ENCODE data around the gene PRSS53.
"Not testable (repeated sequence)": the region's sequence is repeated elsewhere in the genome, so short reads cannot be mapped to it uniquely, and the experiment has no call there.

The PRSS53 gene

GRCh38 chr16:31088459-31089183 lies at the start of gene PRSS53:
PRSS53 (minus strand) TSS chr16:31088943; CDS start chr16:31088809, 134 bp downstream.
- no peak for DNase-seq

- DNase-seq = not testable (repeated sequence)
These were observed 48.2 kb upstream of the PRSS53 start for GRCh38 chr16:31136822-31137499.

GRCh38 chr16:31136287-31136662 lies 47.5 kb upstream of the PRSS53 start:
- no peak for DNase-seq

DNA sequence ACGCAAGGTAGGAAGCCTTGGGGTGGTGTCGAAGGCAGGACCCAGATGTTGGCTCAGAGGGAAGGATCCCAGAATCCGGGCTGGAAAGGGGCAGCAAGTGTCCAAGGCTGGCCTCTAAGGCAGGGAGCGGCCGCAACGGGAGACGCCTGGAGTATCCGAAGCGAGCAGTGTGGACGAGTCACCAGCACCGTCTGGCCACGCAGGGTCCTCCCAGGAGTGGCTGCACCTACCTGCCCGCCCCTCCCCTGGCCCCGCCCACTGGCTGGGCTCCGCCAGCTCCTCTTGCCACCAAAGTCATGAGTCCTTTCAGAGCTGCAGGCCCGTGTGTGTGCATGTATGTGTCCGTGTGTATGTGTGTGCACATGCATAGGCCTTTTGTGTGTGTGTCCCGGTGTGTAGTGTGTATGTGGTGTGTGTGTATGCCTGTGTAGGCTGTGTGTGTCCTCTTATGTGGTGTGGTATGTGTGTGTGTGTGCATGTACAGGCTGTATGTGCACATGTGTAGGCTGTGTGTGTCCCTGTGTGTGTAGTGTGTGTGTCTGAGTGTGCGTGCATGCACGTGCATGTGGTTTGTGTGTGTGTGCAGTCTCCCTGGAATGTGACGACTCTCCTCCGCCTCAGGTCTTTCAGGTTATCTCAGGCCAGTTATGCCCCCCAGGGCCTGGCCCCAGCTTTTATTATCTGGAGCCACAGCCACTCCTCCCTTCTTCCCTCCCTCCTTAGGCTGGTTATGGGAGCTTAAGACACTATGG lies 47.0 kb upstream of the PRSS53 start, which contains the start of gene PRSS8:
Gene PRSS8 (minus strand): TSS at position 193 of the 752 bp plus-strand sequence. CDS start 229 bp downstream, outside the sequence.
- peak in 1 of 56 donors; percentile 10 for DNase-seq

- no peak for DNase-seq
These were observed 46.1 kb upstream of the PRSS53 start for GRCh38 chr16:31134625-31135534.

- no peak for DNase-seq
These were observed 45.4 kb upstream of the PRSS53 start for GRCh38 chr16:31134091-31134571.

DNA sequence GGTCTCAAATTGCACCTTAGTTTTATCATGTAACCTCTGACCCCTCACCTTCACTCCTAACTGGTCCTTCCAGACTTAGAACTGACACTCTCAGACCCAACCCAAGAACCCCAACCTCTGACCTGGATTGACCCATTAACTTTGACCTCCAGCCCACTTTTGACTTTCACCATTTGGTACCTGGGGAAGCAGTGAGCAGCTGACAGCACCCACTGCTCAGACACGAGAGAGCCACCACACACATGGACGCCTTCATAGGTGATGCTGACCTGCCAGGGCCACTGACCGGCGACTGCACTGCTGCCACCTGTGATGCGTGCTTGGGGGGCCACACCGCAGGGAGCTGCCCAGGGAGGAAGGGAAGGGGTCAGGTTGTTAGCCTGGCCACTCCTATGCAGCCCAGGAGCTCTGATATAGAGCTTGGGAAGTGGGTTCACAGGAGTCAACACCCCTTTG lies 44.3 kb upstream of the PRSS53 start:
- no peak for DNase-seq

DNA sequence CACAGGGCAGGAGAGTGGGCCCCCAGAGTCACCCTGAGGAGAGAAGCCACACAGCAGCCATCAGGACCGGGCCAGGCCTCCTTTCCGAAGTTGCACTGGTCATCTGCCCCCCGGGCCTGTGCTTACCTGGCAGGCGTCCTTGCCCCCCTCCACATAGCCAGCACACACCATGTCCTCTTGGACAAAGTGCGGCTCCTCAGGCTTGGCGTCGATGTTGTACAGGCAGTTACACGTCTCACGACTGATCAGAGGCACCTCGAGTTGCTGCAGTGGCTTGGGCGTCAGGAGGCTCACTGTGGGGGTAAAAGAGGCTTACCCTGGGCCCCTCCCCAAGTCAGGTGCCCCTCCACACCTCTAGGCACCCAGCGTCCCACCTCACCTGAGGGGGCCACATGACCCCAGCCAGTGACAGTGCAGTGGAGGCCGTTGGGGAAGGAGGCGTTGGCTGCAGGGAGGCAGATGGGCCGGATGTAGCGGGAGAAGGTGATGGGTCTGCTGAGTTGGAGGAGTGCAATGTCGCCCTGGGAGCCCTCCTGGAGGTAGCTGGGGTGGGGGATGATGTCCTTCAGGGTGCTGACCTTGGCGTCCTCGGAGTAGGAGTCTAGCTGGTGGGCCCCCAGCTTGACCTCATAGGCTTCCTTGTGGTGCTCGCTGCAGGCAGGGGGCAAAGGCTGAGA lies 43.7 kb upstream of the PRSS53 start:
- no peak for DNase-seq

DNA sequence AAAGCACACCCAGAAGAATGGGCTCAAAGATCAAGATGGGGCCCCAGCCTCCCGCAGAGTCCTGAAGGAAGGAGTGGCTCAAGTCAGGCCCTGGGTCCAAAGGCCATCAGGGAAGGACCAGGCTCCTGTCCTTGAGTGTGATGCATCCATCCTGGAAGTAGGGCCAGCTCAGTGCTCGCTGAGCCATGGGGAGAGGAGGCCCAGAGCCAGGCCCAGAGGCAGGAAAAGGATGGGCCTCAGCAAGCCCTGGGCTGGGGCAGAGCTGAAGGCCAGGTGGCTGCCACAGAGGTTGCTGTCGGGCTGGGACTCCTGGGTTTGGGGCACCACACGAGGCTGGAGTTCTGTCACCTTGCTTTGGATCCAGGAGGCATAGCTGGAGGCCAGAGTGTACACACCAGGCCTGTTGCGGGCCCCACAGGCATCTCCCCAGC lies 43.1 kb upstream of the PRSS53 start:
- no peak for DNase-seq

GRCh38 chr16:31131416-31131815 lies 42.7 kb upstream of the PRSS53 start:
- DNase-seq = no peak

- DNase-seq = no peak
These were observed 42.2 kb upstream of the PRSS53 start for GRCh38 chr16:31130899-31131298.

GRCh38 chr16:31130336-31130891 lies 41.7 kb upstream of the PRSS53 start:
- DNase-seq = no peak

DNA sequence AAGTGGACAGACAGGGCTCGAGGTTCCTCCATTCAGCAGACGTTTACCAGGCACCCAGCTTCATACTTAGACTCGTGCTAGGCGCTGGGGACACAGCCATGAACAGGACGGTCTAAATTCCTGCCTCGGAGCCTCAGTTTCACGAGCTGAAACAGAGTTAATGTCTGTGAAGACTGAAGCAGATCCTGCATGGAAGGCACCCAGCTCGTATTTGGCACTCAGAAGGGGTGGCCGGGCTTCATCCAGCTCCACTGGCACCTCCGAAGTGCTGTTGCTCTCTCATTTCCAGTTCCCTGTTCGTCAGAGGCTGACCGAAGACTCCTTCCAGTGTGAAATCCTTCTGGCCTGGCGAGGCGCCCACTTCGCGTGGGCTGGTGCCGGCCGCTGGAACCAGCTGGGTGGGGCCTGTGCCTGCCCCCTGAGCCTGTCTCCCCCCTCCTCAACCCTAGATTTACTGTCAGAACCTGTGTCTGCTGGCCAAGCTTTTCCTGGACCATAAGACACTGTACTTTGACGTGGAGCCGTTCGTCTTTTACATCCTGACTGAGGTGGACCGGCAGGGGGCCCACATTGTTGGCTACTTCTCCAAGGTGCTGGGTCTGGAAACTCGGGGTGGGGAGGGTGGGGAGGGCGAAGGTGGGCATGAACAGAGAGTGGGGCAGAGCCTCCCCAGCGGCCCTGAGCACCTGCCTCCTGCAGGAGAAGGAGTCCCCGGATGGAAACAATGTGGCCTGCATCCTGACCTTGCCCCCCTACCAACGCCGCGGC lies 41.0 kb upstream of the PRSS53 start:
- peak in 12 of 56 donors; percentile 13 to 48 (median 35) for DNase-seq

DNA sequence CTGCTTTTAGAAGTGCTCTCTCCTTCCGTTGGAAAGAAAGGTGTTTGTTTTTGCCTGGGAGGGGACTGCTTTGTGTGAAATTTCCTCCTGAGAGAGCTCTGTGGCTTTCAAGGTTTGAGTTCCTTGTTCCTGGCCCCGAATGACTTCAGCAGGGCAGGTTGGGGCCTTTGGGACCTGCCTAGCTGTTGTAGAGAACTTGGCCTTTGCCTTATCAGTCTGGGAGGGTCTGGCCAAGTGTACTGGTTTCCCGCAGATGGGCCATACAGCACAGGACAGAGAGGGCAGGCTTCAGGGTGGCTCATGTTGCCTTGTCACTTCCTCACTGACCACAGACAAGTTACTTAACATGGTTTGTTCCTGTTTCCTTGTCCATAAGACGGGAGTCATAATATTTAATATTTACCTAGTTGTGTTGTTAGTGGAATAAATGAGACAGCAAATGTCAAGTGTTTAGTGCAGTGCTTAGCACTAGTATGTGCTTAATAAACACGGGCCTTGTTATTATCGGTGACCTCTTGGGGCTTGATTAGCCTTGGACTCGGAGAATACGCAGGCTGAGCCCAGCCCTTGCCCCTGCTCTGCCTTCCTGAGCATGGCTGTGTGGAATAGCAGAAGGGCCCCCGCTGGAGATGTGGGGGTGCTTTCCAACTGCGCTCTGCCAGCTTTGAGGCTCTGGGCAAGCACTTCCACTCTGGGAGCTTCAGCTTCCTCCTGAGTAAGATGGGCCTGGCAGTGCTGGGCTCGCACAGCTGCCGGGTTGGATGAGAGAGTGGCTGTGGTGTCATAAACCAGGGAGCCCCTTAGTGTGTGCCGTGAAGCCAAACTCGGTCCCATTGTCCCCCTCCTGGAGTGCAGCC lies 40.2 kb upstream of the PRSS53 start:
- peak in 23 of 56 donors; percentile 10 to 50 (median 32) for DNase-seq

DNA sequence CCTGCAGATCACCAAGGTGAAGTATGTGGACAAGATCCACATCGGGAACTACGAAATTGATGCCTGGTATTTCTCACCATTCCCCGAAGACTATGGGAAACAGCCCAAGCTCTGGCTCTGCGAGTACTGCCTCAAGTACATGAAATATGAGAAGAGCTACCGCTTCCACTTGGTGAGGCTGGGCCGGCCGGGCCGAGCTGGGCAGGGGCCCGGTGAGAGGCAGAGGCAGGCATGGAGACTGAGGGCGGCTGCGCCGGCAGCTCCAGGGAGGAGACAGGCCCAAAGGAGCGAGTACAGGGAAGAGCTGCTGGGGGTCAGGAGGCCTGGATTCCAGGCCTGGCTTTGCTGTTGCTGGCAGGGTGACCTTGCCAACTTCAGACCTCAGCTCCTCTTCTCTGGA lies 38.4 kb upstream of the PRSS53 start:
- no peak for DNase-seq

DNA sequence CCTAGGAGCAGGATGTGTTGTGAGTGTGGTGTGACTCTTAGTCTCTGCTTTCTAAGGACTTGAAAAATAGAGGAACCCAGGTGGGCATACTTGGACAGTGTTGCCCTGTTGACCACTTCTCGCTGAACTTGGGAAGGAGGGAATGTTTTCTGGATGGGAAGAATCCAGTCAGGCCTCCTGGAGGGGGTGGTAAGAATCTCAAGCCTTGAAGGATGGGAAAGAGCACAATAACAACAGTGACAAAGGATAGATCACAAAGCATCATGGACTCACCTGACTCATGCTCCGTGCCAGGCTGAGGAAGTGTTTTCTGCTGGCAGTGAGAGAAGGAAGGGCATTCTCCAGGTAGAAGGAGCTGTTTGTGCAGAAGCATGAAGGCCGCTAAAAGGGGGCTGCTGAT lies 37.1 kb upstream of the PRSS53 start:
- no peak for DNase-seq

DNA sequence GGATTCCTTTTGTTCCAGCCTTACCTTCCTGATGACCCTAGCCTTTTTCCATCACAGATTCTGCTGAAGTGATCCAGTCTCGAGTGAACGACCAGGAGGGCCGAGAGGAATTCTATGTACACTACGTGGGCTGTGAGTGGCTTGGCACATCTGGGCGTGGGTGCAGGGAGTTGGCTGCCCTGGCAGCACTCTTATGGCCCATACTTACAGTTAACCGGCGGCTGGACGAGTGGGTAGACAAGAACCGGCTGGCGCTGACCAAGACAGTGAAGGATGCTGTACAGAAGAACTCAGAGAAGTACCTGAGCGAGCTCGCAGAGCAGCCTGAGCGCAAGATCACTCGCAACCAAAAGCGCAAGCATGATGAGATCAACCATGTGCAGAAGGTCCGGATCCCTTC lies 31.4 kb upstream of the PRSS53 start:
- DNase-seq = no peak
